NCI-H2196 (cell line): Measurements from ENCODE around the gene CNR2.
"Not testable (repeated sequence)": the region's sequence is repeated elsewhere in the genome, so short reads cannot be mapped to it uniquely, and the experiment has no call there.

Experiments used
- DNase-seq: peaks from one replicate; lab custom pipeline; 2025; ENCODE audit not compliant: unreplicated experiment; lab: John Stamatoyannopoulos, UW

Gene CNR2

DNA sequence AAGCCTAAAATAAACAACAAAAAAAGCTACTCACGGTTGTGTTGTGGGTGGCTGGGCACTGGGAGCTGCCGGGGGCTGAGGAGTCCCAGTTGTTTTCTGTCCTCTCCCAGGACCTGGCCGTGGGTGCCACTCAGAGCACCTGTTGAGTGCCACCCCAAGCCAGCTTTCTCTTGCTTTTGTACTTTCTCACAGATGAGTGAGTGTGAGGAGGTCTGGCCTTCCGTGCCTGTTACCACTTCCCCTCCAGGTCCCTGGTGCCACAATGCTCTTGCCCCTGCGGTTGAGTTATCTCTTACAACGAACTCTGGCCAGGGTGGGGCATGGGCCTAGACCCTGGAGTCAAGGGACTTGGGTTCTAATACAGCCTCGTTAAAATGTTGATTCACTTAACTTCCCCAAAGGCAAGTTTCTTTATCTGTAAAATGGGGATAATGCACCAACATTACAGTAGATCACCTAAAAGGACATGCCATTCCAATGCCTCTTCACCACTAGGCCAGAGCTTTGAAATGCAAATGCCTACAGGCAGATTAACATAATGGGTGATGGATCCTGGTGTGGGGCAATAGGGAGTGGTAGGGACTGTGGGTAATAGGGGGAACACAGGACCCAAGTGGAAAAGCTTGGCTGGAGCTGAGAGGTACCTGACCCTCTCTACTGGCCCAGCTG is at the start of gene CNR2:
CNR2 (minus strand) TSS at position 151 of the 669 bp plus-strand sequence. CDS start 37,745 bp downstream, outside the sequence.
- no peak for DNase-seq

DNA sequence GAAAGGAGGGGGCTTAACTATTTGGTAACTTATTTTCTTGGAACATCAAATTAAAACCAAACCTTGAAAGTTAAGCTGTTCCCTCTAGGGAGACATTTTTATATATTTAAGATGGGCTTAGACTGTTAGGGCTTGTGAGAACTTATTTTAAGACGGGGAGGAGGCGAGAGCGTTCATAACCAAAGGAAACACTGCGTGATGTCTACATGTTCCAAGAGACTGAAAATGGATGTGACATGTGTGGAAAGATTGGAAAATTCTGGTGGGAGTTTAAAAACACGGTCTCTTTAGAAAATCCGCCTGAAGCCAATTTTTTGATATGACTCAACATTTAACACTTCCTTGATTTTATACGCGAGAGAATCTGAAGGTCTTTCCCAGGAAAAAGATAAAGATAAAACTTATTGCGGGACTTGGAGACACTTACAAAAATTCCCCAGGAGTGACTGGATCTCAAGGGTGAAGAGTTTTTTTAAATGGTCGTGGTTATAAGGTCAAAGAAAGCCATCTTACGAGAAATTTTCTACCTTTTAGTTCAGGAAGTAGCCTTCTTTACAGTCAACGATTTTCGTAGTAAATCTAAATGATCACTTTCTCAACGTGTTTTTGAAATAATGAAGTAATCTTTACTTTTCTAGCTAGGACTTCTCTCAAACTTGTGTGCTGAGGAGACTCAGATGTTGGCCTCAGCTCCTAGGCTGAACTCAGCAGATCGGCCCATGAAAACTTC is 47.3 kb upstream of the CNR2 start:
- DNase-seq, result no peak

DNA sequence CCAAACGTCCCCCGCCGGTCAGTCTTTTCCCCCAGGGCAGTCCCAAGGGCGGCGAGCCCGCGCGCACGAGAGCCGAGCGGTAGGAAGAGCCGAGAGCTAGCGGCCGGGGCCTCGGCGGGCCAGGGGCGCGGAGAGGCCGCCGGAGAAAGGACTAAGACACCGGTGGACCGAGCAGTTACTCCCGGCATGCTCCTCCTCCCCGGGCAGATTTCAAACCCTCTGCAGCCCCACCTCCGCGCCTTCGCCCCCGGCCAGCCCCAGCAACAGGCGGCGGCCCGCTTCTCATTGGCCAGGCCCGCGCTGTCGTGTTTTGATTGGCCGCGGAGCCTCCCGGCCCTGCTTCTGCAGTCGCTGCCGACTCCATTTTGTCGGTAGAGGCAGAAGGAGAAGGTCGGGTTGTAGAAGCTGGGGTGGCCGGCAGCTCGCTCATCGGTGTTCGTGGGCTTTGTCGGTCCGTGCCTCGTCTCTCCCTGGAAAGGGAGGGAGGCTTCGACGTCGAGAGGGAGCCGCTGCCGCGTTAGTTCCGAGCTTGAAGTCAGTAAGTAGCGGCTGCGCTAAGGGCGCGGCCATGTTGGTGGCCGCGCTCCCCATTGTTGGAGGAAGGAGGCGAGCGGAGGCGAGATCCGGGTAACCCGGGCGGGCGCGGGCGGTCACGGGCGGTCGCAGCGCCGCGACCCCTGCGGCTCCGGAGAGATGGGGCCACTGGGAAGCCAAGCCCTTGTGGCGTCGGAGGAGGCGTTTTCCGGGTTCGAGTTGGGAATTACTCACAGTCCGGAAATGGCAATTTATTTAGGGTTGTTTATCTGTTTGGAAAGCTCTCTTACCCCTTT is 46.5 kb upstream of the CNR2 start, which contains the start of gene PNRC2:
PNRC2 (plus strand) TSS at position 368 of the 830 bp plus-strand sequence. CDS start 1,630 bp downstream, outside the sequence.
- peak; percentile 92 for DNase-seq

DNA sequence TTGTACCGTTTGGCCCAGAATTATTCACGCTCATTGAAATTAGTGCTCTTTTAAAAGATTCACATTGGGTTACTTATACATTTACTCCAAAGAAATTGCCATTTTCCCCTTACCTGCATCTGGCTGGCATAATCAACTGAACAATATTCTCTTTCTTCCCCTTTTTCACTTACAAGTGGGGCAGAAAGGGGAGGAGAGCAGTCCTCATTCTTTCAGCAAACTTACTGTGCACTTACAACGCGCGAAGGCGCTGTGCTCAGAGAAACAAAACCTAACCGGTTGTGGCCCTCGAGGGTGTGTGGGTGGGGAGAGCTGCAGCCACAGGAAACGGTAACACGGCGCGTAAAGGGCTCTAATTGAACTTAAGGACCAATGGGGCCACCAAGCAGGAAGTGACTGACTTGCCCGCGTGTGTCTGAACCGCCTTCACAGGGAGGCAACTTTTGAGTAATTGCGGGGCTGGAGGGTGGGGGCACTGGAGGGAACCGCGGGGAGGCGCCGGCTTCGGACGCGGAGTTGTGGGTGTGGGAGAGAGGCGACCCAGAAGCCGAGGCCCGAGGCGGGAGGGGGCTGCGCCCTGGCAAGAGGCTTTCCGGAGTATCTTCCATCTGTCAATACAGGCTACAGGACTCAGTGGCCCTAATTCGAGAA is 45.8 kb upstream of the CNR2 start:
- peak; percentile 82 for DNase-seq

DNA sequence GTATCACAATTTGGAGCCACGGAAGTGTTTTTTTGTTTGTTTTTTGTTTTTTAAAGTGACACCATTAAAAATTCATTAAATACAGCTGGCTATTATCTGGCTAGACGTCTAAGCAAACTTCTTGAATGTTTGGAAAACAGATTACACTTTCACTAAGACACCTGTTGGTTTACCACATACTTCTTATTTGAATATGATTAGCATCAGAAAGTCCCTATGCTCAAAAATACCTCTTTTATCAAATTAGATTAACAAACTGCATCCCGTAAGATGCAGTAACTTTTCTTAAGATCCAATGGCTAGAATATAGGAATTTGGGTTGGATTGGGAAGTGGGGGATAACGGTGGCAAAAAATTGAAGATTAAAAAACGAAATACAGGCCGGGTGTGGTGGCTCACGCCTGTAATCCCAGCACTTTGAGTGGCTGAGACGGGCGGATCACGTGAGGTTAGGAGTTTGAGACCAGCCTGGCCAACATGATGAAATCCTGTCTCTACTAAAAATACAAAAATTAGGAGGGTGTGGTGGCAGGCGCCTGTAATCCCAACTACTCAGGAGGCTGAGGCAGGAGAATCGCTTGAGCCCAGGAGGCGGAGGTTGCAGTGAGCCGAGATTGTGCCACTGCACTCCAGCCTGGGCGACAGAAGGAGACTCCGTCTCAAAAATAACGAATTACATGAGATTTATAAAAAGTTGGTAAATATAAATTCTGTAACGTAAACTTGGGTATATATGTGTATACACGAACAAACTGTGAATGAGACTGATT is 45.1 kb upstream of the CNR2 start:
- DNase-seq, result not testable (repeated sequence)

DNA sequence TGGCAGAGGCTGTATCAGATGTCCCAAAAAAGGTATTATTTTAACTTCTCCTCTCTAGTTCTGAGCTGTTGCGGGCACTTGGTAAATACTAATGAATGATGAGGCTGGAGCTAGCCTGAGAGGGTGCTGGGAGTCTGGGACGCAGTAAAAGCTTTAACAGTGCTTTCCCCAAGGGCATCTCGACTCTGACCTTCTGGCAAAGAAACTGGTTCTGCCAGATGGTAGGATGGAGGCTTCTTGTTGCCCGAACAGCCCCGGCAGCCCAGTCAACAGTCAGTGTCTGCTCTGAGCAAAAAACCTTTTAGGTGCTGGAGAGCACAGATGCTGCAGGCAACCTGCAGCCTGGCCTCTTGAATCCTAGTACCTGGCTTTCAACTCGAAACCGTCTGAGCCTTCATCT is 43.9 kb upstream of the CNR2 start:
- peak; percentile 73 for DNase-seq

DNA sequence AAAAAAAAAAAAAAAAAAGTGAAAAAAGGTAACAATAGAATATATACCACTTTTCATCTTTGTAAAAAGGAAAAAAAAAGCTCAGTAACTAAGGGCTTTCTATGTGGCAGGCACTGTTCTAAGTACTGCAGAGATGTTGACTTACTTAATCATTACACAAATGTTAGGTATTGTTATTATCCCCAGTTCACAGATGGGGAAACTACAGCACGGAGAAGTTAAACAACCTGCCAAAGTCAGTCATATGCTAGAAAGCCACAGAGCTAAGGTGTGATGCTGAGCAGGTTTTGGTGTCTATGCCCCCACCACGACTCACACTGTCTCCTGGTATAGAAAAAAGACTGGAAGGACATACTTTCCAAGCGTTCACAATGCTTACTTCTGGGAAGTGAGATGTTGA is 39.9 kb upstream of the CNR2 start:
- no peak for DNase-seq

DNA sequence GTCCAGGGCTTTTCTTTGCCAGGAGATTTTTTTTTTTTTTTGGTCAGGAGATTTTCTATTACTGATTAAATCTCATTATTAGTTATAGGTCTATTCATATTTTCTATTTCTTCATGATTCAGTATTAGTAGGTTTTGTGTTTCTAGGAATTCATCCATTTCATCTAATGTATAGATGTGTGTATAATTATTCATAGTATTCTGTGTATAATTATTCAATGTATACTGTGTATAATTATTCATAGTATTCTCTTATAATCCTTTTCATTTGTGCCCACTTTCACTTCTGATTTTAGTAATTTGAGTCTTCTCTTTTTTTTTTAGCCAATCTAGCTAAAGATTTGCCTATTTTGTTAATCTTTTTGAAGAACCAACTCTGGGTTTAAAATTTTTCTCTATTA is 34.2 kb upstream of the CNR2 start:
- no peak for DNase-seq

DNA sequence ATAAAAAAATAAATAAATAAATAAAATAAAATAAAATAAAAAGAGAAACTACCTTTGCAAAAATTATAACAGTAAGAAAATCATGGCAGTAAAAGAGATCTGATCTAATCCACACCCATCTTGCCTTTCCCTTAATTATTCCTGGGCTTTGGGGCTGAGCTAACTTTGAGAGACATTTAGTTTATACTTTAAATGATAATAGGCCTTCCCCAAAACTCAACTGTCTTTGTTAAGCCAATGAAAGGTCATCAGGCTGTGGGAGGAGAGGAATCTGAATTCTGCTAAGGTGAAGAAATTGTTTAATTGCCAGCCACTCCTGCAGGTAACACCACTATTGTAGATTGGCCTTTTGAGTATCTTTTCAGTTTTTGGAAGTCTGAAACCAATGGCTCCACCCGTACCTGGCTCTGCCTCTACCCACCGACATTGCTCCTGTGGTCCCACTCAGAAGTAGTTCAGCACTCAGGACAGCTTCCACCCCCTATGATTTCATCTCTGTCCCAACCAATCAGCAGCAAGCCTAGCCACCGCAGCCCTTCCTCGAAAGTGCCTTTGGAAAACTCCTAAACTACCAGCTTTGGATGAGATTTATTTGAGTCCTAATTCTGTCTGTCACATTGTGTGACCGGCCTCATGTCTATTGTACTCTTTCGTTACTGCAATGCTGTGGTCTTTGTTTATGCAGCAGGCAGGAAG is 23.5 kb upstream of the CNR2 start:
- no peak for DNase-seq

DNA sequence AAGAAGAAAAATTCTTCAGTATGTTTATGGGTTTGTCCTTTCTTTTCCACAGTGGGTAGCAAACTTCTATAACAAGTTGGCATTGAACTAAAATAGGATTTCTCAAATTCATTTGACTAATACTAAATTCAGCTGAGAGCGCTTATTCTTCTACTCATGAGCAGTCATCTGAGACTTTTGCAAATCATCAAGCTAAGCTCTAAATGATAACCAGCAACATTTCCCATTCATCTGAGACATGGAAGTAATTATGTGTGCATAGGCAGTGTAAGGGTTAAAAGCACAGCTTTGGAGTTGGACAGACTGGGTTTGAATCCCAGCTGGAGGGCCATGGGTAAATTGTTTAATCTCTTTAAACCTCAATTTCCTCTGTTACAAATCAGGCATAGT is 18.3 kb upstream of the CNR2 start:
- no peak for DNase-seq

DNA sequence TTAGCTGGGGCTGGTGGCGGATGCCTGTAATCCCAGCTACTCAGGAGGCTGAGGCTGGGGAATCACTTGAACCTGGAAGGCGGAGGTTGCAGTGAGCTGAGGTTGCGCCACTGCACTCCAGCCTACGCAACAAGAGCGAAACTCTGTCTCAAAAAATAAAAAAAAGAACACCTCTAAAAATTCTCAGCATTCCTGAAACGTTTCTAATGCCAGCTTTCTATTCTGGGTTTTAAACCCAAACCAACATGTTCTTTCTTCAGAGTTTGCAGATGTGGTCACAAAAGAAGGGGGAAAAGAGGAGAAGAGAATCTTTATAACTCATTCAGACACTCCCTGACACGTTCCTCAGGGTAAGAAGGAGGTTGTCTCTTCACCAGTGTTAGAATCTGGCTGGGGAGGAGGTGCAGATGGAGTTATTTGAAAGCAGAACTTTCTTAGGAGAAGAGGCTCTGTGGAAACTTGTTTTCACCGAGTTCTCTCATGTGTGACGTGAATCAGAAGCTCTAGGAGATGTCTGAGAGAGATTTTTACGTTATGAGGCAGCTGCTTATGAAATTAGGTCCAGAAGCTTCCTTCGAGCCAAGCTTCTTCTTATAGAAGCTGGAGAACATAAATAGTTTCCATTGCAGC is 17.8 kb upstream of the CNR2 start:
- DNase-seq, result no peak

DNA sequence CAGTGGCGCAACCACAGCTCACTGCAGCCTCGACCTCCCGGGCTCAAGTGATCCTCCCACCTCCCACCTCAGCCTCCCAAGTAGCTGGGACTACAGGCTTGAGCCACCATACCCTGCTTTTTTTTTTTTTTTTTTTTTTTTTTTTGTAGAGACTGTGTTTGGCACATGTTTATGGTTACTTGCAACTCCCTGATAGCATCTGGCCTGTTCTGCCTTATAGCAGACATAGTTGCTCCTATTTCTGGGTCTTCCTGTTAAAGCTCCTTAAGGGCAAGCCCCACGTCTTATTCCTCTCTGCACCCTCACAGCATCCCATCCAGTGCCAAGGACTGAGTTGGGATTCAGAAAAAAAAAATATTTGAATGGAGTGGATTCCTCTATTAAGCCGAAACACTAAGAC is 17.1 kb upstream of the CNR2 start:
- DNase-seq, result no peak

DNA sequence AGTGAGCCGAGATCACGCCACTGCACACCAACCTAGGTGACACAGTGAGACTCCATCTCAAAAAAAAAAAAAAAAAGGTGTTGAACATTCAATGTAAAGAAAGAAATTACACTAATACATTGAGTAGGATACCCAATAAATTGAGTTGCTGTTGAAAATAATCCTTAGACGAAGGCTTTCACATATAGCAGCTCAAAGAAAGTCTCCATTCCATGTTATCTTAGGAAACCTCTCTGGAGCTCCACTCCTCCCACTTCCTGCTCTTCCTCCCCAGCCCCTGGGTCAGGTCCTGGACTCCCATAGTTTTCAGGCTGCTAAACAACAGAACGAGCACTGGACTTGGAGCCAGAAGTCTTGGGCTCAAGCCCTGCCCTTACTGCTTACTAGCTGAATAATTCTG is 15.6 kb upstream of the CNR2 start:
- DNase-seq, result no peak

DNA sequence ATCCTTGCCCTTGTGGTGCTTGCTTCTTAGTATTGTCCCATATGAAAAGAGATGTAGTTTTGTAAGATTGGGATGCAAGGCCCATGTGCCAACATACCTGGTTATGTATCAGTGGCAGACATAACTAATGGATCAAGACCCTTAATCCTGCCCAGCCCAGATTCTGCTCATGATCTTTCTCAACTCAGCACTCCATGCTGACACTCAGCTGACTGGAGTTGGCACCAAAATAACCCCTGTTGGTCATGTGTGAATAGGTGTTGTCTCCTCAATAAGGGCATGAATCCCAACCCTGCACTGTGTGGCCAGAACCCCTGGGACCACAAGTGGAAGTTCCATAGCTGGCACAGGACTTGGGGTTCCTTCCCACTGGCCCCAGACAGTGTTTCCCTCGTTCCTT is 13.9 kb upstream of the CNR2 start:
- no peak for DNase-seq

DNA sequence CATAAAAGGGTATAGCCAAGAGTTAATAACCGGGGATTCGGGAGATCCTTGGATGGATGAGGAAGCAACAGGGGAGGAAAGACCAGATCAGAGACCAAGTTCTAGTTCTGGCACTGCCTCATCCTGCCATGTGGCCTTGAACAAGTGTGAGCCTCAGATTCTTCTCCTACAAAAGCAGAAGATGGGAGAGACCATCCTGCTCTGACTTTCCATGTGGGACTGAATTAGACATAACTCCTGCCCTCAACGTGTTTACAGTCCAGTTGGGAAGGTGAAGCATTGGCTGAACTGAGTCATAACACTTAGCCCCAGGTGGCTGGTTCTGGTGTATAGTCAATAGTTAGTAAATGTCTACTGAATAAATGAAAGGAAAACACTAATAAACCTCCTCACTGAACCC is 12.1 kb upstream of the CNR2 start:
- no peak for DNase-seq

DNA sequence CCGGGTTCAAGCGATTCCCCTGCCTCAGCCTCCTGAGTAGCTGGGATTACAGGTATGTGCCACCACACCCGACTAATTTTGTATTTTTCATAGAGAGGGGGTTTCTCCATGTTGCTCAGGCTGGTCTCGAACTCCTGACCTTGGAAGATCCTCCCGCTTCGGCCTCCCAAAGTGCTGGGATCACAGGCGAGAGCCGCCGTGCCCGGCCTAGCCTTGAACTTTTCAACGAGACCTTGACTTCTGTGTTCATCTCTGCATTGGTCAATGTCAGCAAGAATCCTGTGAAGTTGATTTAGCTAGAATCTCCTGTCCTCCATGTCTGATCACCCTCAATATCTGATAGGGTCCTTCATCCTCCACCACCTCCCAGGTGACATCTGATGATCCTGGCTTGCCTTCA is 11.4 kb upstream of the CNR2 start:
- DNase-seq, result no peak

DNA sequence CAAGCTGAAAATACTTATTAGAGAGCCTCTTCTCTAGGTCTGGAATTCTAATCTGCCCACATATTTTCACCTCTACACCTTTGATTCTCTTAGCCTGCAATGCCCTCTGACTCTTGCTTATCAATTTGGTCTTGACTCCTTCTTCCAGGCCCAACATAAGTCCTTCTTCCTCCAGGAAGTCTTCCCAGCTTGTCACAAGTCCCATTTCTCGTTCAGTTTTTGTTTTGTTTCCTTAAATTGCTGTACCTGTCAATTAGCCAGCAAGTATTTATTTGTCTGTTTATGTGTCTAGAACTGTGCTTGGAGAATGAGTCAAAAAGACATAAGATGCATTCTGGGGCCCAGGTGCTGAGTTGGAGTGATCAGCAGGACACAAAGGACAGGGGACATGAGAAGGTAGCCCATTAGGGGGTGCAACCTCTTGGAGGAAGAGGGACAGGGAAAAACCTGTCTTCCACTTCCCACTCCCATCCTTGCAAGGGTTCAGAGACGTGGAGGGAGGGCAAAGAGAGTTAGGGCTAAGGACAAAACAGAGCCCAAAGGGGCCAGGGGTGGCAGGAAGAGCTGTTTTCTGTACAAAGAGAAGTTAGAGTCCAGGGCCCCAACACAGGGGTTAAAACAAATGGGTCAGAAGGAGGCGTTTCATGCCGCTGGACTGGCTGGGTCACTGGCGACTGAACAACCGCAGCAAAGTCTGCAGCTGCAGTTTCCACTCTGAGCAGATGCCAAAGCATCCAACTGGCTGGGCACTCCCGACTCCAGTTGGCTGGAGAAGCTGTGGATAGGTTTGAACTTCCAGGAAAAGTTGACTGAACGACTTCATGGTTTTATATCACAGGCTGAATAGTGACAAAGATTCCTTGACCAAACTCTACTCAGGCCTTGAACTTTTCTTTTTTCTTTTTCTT is 10.7 kb upstream of the CNR2 start:
- DNase-seq, result no peak

DNA sequence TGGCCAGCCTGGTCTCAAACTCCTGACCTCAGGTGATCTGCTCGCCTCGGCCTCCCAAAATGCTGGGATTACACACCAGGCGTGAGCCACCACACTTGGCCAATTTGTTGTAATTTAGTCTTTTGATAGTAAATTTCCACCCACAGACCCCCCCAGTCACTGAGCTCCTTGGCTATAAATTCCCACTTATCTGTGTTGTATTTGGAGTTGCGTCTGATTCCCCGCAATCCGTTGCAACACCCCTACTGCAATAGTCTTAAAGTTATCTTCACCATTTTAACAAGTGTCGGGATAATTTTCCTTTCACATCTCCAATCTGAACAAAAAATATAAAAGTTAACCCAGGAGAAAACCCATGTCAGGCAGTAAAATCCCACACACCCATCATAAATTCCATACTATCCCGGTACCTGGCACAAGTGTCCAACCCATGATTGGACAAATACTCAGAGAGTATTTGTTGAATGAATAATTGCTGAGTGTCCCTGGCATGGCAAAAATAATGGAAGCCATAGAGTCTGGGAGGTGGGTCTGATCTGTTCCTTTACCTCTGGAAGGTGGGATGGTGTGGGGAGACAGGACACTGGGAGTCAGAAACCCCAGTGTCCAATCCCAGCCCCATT is 9.3 kb upstream of the CNR2 start:
- DNase-seq, result no peak
